Kidney capillary endothelial cell (primary cell): ENCODE results near the gene MAPK8IP3.

Experiments
- DNase-seq: peaks from one replicate; pipeline ENCODE4 v3.0.0-alpha.2; 2018; ENCODE audit warnings: low spot score

Gene MAPK8IP3

DNA sequence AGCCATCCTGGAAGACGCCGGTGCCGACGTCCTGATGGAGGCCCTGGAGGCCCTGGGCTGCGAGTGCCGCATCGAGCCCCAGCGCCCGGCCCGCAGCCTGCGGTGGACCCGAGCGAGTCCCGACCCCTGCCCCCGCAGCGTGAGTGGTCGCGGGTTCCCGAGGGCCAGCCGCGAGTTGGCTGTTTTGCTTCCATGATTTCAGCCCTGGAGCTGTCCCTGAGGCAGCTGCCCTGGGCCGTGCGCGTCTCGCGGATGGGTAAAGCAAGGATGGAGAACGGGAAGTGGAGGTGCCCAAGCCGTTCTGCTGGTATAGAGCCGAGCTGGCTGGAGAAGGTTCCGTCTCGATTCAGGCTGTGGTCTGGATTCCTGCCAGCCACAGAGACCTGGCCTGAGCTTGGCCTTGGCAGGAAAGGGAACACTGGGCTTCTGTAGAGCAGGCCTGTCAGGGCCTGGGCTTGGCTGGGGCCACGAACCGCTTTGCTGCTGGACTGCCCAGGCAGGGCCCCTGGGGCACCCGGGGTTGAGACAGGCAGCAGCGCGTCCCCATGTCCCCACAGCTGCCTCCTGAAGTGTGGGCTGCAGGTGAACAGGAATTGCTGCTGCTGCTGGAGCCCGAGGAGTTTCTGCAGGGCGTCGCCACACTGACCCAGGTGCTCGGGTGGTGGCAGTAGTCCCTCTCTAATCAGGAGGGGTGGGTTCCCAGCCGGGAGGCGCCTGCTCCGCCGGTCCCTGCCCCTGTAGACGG lies 67.9 kb downstream of the MAPK8IP3 start:
- no peak for DNase-seq

- DNase-seq: no peak
Measured at GRCh38 chr16:1774448-1774780, 68.4 kb downstream of the MAPK8IP3 start.

DNA sequence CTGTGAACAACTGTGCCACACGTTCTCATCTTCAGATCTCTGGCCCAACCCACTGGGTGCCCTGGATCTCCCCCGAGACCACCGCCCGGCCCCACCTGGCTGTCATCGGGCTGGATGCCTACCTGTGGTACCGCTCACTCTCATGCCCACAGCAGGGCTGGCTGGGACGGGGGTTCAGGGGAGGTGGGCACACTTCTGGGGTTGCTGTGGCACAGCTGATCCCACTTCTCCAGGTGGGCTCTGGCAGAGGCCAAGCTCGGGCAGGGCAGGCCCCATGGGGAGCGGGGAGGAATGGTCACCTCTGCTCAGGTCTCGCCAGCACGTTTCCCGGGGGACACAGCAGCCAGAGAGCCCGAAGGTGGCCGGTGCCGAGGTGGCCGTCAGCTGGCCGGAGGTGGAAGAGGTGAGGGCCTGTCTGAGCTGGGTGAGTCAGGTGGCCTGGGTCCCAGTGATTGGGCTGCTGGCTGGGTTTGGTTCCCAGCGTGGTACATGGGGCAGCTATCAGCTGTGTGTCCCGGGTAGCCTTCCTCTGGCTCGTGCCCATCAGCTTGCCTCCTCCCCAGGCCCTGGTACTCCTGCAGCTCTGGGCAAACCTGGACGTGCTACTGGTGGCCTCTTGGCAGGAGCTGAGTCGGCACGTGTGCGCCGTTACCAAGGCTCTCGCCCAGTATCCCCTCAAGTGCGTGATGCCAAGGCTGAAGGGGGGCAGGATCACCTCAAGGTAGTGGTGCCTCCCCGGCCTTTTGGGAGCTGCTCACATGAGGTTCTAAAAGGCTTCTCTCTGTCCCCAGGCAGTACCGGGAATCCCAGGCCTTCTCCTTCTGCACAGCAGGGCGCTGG lies 69.2 kb downstream of the MAPK8IP3 start:
- DNase-seq: no peak

DNA sequence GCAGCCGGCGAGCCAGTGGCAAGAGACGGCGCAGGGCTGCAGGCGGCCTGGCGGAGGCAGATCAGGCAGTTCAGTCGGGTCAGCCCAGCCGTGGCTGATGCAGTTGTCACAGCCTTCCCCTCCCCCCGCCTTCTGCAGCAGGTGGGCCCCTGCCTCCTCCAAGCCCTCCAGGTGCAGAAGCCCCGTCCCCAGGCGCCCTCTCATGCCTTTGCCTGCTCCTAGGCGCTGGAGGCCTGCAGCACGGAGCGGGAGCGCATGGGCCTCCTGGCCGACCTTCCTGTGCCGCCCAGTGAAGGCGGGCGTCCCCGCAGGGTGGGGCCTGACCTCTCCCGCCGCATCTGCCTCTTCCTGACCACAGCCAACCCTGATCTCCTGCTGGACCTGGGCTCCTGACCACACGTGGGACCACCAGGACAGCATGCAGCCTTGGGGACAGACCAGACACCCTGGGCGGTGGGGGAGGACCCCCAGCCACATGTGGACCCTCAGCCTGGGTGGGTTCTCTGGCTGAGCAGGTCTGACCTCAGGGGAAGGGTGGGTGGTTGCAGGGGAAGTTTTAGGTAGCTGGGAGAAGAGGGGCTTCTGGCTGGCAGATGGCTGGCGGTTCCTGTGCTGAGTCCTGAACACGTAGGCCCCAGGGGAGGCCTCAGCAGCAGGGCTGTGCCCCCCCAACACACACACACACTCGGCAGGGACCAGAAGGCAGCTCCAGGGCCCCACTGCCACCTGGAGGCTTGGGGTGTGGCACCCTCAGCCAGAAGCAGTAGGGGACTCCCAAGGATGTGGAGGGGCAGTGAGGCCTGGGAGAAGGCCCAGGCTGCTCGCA lies 70.1 kb downstream of the MAPK8IP3 start:
- DNase-seq: no peak

DNA sequence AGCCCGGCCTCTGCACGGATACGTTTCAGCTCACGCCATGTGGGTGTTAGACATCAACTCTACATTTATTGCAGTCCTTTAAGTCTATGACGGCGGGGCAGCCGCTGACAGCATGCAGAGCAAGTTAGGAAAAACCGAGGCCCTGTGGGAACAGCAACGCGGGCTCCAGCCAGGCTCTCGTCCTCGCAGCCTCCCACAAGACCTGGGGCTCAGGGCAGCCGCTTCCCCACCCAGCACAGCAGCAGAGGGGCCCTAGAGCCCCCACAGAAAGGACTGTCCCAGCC lies 70.6 kb downstream of the MAPK8IP3 start:
- DNase-seq: no peak

DNA sequence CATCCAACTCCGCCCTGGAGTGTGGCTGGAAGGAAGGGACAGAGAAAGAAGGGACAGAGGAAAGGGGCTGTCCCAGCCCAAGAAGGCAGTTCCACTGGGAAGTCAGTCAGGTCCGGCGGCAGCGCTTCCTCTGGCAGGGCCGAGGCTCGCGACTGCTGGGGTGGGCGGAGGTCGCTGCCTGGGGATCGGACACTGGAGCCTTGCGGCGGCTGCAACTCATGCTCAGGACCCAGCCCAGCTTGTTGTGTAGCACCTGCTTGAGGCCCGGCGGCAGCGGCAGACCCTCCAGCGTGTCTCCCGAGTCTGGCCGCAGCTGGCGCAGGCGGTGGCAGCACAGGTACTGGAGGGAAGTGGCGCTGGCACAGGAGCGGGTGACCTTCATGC lies 71.0 kb downstream of the MAPK8IP3 start:
- DNase-seq: no peak

- DNase-seq: no peak
Measured at GRCh38 chr16:1777375-1778199, 71.6 kb downstream of the MAPK8IP3 start.

DNA sequence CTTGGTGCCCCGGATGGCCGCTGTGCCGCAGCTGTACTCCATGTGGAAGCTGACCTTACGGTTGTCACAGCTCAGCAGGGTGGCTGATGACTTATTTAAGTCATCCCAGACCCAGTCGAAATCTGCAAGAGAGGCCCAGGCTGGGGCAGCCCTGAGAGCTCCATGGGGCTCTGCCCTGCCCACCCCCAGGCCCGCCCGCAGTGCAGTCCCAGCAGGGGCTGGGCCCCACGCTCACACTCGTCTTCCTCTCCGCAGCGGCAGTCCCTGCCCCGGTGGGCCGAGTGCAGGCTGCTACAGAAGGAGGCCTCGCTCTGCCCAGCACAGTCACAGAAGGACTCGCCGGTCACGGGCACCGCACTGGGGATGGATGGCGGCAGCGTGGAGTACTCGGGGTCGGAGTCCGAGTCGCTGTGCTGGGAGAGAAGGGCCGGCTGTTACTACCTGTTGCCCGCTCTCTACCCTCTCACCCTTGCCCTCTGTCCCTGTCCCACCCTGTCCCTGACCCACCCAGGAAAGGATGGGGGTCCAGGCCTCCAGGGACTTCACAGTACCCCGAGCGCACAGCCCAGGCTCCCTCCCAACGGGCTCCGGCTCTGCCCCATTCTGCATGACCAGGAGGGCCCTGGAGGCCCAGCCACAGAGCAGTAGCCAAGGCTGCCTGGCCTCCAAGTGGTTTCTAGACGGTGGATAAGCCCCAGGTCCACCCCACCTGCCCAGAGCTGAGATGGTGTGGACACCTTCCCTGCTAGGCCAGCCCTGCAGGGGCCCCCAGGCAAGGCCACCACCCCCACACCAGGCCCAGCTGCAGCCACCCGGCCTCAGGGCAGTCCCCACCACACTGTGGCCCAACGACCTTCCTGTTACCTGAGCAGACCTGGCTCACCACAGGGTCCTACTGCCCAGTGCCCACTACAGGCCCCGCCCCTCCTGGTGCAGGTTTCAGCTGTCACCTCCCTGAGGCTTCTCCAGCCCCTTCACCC lies 72.5 kb downstream of the MAPK8IP3 start:
- DNase-seq: no peak

DNA sequence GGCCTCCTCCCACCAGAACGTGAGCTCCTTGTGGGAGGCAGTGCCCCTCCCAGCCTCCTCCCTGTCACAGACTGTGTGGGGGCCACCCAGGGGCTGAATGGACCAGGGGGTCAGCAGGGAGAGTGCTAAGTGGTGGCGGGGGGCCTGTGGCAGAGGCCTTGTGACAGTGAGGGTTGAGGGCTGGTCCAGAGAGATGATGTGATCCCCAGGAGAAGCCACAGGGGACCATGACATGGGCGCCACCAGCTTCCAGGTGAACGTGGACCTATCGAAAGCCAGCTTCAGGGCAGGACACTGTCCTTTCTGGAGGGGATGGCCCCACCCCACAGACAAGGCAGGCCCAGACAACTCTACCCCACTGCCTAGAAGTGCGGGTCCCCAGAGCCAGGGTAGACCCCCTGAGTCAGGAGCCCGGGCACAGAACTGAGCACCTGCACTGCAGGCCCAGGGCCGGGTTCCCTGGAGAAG lies 73.3 kb downstream of the MAPK8IP3 start:
- no peak for DNase-seq

DNA sequence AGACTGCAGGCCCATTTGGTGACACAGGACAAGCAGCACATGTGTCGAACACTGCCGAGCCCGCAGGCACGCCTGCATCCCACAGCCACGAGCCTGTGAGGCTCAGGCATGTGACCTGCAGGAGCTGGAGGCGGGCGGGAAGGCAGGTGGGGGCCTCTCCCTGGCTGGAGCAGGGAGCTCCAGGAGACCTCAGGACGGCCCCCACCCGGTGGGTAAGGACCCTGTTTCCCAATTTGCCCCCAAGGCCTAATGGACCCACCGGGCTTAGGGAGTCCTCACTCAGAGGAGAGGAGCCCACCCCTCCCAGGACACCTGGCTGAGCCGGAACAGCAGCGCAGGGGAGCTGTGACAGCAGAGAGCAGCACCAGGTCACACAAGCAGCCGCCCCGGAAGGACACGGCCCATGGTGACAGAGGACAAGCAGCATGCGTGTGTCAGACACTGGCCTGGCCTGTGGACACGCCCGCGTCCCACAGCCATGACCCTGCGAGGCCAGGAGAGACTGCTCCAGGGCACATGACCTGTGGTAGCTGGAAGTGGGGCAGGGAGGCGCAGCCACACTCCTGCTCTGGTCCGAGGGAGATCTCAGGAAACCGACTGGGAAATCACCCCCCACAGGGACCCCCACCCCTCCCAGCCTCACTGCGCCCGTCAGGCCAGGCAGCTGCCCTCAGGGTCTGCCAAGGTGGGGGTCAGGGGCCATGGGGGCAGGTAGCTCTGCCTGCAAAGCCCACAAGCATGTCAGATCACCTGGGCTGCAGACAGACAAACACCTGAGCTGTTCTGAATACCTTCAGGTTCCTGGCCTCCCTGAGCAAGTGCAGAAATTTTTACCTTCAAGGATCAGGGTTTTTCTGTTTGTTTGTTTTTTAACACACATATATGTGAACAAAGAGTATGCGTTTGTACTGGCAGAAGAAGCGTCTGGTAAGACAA lies 74.0 kb downstream of the MAPK8IP3 start:
- no peak for DNase-seq

DNA sequence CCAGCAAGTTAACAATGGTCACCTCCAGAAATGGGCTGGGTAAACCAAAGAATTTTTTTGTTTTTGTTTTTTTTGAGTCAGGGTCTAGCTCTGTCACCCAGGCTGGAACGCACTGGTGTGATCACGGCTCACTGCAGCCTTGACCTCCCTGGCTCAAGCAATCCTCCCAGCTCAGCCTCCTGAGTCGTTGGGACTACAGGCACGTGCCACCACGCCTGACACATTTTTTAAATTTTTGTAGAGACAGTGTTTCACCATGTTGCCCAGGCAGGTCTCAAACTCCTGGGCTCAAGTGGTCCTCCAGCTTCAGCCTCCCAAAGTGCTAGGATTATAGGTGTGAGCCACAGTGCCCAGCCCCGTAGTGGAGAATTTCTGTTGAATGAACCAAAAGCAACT lies 74.7 kb downstream of the MAPK8IP3 start:
- DNase-seq: no peak

GRCh38 chr16:1781254-1781653 lies 75.3 kb downstream of the MAPK8IP3 start:
- DNase-seq: no peak

DNA sequence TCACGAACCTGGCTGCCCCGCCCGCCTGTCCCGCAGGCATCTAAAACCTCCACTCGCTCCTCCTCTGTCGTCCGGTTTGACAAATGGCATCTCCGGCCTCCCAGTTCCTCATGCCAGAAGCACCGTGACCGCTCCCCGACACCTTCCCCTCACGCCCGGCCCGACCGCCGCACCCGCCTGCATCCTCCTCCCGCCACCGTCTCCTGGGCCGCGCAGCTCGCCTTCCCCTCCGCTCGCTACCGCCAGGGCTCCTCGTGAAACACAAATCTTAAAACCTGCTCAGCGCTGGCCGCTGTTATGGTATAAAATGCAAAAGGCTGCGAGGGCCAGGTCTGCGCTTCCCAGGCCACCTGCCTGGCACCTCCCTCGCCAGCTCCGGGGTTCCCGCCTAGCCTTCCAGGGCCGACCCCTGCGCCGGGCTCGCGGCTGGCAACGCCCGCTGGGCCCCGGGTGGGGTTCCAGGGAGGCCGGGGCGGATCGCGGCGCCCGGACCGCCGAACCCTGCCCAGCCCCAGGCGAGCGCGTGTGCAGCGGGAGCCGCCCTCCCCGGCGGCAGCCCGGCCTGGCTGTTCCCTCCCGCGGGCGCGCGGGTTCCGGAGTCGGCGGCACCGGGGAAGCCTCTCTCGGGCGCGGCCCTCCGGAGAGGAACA lies 75.9 kb downstream of the MAPK8IP3 start:
- no peak for DNase-seq

DNA sequence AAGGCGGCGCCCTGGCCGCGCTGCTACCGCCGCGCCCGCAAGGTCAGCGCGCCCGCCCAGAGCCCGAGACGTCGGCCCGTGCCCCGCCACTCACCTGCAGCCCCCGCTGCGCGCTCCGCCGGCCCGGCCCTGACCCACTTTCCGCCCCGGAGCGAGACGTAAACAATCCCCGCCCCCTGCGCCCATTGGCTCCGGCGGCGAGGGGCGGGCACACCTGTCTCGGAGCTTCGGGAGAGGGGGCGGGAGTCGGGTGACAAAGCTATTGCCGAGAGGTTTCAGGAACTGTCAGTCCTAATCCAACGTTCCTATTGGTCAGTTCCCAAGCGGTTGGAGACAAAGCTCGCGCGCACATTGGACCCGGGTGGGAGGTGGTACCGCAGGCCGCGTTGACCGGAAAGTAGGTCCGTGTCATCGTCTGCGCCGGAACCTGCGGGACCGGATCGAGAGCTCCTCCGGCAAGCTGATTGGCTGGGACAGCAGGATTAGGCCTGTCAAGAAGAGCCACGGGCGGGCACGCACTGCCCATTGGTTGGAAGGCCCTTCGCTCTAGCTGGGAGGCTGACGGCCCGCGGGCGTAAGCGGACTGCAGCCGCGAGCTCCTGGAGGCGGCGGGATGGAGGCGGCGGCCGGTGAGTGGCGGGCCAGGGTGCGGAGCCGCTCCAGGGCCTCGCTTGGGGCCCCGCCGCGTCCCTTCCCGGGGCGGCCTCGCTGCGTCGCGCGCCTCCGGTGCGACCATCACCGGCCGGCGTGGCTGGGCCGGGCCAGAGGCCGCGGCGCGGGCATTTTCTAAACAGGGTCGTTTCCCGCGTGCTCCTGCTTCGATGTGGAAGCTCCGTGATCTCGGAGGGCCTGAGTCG lies 76.6 kb downstream of the MAPK8IP3 start, which contains the start of the genes NUBP2 and SPSB3:
Gene NUBP2 (plus strand): TSS at position 553 of the 857 bp plus-strand sequence. CDS start 61 bp downstream, at position 614.
Gene SPSB3 (minus strand): TSS at position 164 of the 857 bp plus-strand sequence. CDS start 1,088 bp downstream, outside the sequence.
- peak; percentile 100 for DNase-seq

DNA sequence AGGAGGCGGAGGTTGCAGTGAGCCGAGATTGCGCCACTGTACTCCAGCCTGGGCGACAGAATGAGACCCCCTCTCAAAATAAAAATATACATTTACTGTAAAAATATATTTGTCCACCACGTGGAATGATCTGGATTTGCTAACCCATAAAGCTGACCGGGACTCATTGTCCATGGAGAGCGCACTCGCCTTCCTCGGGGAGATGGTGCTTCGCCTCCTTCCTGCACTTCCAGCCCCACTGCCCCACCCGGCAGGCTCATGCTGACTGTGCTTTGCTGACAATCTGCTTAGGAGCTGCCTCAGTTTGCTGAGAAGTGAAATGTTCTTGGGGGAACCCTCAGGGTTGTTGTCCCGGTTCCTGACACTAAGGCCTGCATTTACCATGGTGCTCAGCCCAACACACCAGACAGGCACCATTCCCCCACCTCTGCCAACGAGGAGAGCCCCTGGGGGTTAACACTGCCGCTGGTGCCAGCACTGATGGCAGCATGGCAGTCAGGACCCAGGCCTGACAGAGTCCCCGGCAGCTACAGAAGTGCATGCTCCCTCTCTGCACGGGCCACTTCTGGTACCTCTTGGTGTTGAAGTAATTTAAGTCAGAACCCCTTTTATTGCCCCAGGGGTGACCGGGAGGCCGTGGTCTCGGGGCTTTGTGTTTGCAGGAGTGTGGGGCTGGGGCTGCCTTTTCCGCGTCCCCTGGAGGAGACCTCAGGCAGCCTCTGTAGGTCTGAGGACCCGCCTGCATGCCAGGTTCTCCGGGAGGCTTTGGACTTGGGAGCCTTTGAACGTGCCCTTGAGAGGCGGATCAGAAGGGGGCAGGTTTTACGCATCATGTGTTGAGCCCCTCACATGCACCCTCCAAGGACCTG lies 79.2 kb downstream of the MAPK8IP3 start:
- DNase-seq: no peak

- DNase-seq: no peak
Measured at GRCh38 chr16:1785846-1786170, 79.8 kb downstream of the MAPK8IP3 start.
